Measurements from ENCODE around the gene ZBTB25. TPM values are rescaled to one million over a fixed set of nuclear protein-coding genes. Genes with fewer than 3 reads are reported as not detected.
A peak's percentile ranks its signal among the peaks of the same experiment; 100 is the strongest.

Gene ZBTB25
- total RNA-seq, 4 donors from 2014 or later, result 4.8 to 10.2 (median 5.6) TPM

GRCh38 chr14:64438181-64438841, 65.3 kb downstream of the ZBTB25 start:
- Histone ChIP-seq H3K4me3 (no peak overlapping the region), H3K27ac (peak overlapping the region; percentile 57 to 68 (median 65)), H3K9me3 (no peaks in the 10 kb centered on the region), H3K4me1 (peaks cover 0 to 15% (median 0%) of the 10 kb centered on the region in 4 donors), H3K36me3 (no peaks in the 10 kb centered on the region), H3K27me3 (no peaks in the 10 kb centered on the region)
- in situ Hi-C loops (cut with MboI; ENCODE audit: low pct_ligation_motif_present in 1 of 4, low pct_unique_long_range_greater_than_20kb in 1 of 4, low sequenced_read_pairs in 3 of 4), result loop anchor here in 1 of 4 donors (25.0 kb wide), 1 partner anchor 199 kb away; no protein-coding TSS in a partner anchor
- whole genome bisulfite sequencing, 2 donors (ENCODE audit: low coverage in 1 of 2), result 44 to 49% methylated on average over 3 of the region's 3 CpGs
- no peak for DNase-seq
- intact Hi-C loops (cut with DNase I; ENCODE audit: low total_unique reads), result no loop called here
- TF ChIP-seq POLR2AphosphoS5 (IDR thresholded peaks at IDR 0.05) (no peak), EP300 (IDR thresholded peaks at IDR 0.05; ENCODE audit: low read depth) (no peak), CTCF (IDR thresholded peaks at IDR 0.05) (no peak)

- H3K36me3 ChIP-seq, result peaks cover 0 to 16% (median 4%) of the 10 kb centered on the region in 4 donors
- no peaks in the 10 kb centered on the region for H3K27me3 ChIP-seq
- peaks cover 0 to 15% (median 0%) of the 10 kb centered on the region in 4 donors for H3K4me1 ChIP-seq
- H3K4me3 ChIP-seq, result no peak overlapping the region
- no peak overlapping the region for H3K27ac ChIP-seq
- no peaks in the 10 kb centered on the region for H3K9me3 ChIP-seq
- intact Hi-C loops (cut with DNase I; ENCODE audit: low total_unique reads), result no loop called here
- TF ChIP-seq EP300 (IDR thresholded peaks at IDR 0.05; ENCODE audit: low read depth) (no peak), POLR2A (IDR thresholded peaks at IDR 0.05) (no peak), CTCF (IDR thresholded peaks at IDR 0.05) (no peak)
- DNase-seq, result no peak
- 93 to 100% methylated on average over 2 to 3 of the region's 3 CpGs for WGBS, 2 donors (ENCODE audit: low coverage in 1 of 2)
- in situ Hi-C loops (cut with MboI; ENCODE audit: low pct_ligation_motif_present in 1 of 4, low pct_unique_long_range_greater_than_20kb in 1 of 4, low sequenced_read_pairs in 3 of 4), result loop anchor here in 1 of 4 donors (25.0 kb wide), 1 partner anchor 203 kb away; no protein-coding TSS in a partner anchor
Measured at GRCh38 chr14:64434528-64434927, 69.1 kb downstream of the ZBTB25 start.

- intact Hi-C loops (cut with DNase I; ENCODE audit: low total_unique reads), result no loop called here
- Histone ChIP-seq H3K4me3 (no peak overlapping the region), H3K9me3 (no peaks in the 10 kb centered on the region), H3K4me1 (no peaks in the 10 kb centered on the region), H3K27ac (no peak overlapping the region), H3K27me3 (no peaks in the 10 kb centered on the region), H3K36me3 (peaks cover 0 to 17% (median 7%) of the 10 kb centered on the region in 4 donors)
- TF ChIP-seq POLR2A (IDR thresholded peaks at IDR 0.05) (no peak), EP300 (IDR thresholded peaks at IDR 0.05; ENCODE audit: low read depth) (no peak), CTCF (IDR thresholded peaks at IDR 0.05) (no peak), POLR2AphosphoS5 (IDR thresholded peaks at IDR 0.05) (no peak)
- no peak for DNase-seq
- WGBS, 2 donors (ENCODE audit: low coverage in 1 of 2), result 95% methylated on average over 6 of the region's 6 CpGs
- in situ Hi-C loops (cut with MboI; ENCODE audit: low pct_ligation_motif_present in 1 of 4, low pct_unique_long_range_greater_than_20kb in 1 of 4, low sequenced_read_pairs in 3 of 4), result loop anchor here in 1 of 4 donors (10.0 kb wide), 1 partner anchor 61 kb away; no protein-coding TSS in a partner anchor
Measured at GRCh38 chr14:64423987-64424386, 79.7 kb downstream of the ZBTB25 start.

- no peaks in the 10 kb centered on the region for H3K4me1 ChIP-seq
- in situ Hi-C loops (cut with MboI; ENCODE audit: low pct_ligation_motif_present in 1 of 4, low pct_unique_long_range_greater_than_20kb in 1 of 4, low sequenced_read_pairs in 3 of 4), result loop anchor here in 1 of 4 donors (10.0 kb wide), 1 partner anchor 62 kb away; no protein-coding TSS in a partner anchor
- TF ChIP-seq POLR2A (IDR thresholded peaks at IDR 0.05) (no peak), EP300 (IDR thresholded peaks at IDR 0.05; ENCODE audit: low read depth) (no peak), CTCF (IDR thresholded peaks at IDR 0.05) (no peak), POLR2AphosphoS5 (IDR thresholded peaks at IDR 0.05) (no peak)
- H3K4me3 ChIP-seq, result no peak overlapping the region
- WGBS, 2 donors (ENCODE audit: low coverage in 1 of 2), result 80 to 82% methylated on average over 7 of the region's 7 CpGs
- no peaks in the 10 kb centered on the region for H3K27me3 ChIP-seq
- intact Hi-C loops (cut with DNase I; ENCODE audit: low total_unique reads), result no loop called here
- no peak for DNase-seq
- peaks cover 0 to 23% (median 6%) of the 10 kb centered on the region in 4 donors for H3K36me3 ChIP-seq
- H3K27ac ChIP-seq, result no peak overlapping the region
- H3K9me3 ChIP-seq, result no peaks in the 10 kb centered on the region
Measured at GRCh38 chr14:64422756-64423155, 80.9 kb downstream of the ZBTB25 start.

All from transverse colon (tissue), 4 donors.